ENCODE results near the gene CCDC184.
"Not testable (repeated sequence)": the region's sequence is repeated elsewhere in the genome, so short reads cannot be mapped to it uniquely, and the experiment has no call there.

CCDC184 gene

GRCh38 chr12:48183091-48183875 is at the start of gene CCDC184:
Gene CCDC184, plus strand, starts transcription at chr12:48183644. Its CDS starts 479 bp downstream, at chr12:48184123.
- DNase-seq = peak; percentile 52

GRCh38 chr12:48135027-48135426 is 48.4 kb upstream of the CCDC184 start:
- DNase-seq = no peak

- DNase-seq = no peak
Measured at GRCh38 chr12:48142818-48143674, 40.4 kb upstream of the CCDC184 start.

- DNase-seq = no peak
Measured at GRCh38 chr12:48143898-48144297, 39.5 kb upstream of the CCDC184 start.

- DNase-seq = no peak
Measured at GRCh38 chr12:48145981-48146380, 37.5 kb upstream of the CCDC184 start.

- no peak for DNase-seq
Measured at GRCh38 chr12:48151103-48151771, 32.2 kb upstream of the CCDC184 start.

GRCh38 chr12:48155786-48156185 is 27.7 kb upstream of the CCDC184 start:
- DNase-seq = not testable (repeated sequence)

- no peak for DNase-seq
Measured at GRCh38 chr12:48156652-48157017, 26.8 kb upstream of the CCDC184 start.

GRCh38 chr12:48157018-48157888 is 26.2 kb upstream of the CCDC184 start, which contains the start of gene ASB8:
Gene ASB8, minus strand, starts transcription at chr12:48157515. Its CDS starts 4,019 bp downstream, at chr12:48153496.
- DNase-seq = peak; percentile 67

GRCh38 chr12:48157889-48158370 is 25.5 kb upstream of the CCDC184 start:
- DNase-seq = no peak

GRCh38 chr12:48160046-48160445 is 23.4 kb upstream of the CCDC184 start:
- no peak for DNase-seq

GRCh38 chr12:48160807-48161206 is 22.6 kb upstream of the CCDC184 start:
- DNase-seq = no peak

- no peak for DNase-seq
Measured at GRCh38 chr12:48163150-48163747, 20.2 kb upstream of the CCDC184 start.

GRCh38 chr12:48164451-48164850 is 19.0 kb upstream of the CCDC184 start:
- DNase-seq = no peak

- peak; percentile 18 for DNase-seq
Measured at GRCh38 chr12:48165089-48165981, 18.1 kb upstream of the CCDC184 start.

GRCh38 chr12:48169011-48169410 is 14.4 kb upstream of the CCDC184 start:
- no peak for DNase-seq

GRCh38 chr12:48175613-48176416 is 7.6 kb upstream of the CCDC184 start:
- no peak for DNase-seq

- DNase-seq = no peak
Measured at GRCh38 chr12:48176417-48176751, 7.1 kb upstream of the CCDC184 start.

- no peak for DNase-seq
Measured at GRCh38 chr12:48177982-48178381, 5.5 kb upstream of the CCDC184 start.

GRCh38 chr12:48179466-48179865 is 4.0 kb upstream of the CCDC184 start:
- no peak for DNase-seq

Measured in 8988T (cell line).